Stimulated activated CD8-positive, alpha-beta memory T cell treated with anti-CD3 and anti-CD28 coated beads, Interleukin-4, amount 100 ng/mL, for 4 hours (primary cell): Measurements from ENCODE around the gene DIS3L.
"Not testable (repeated sequence)": the region's sequence is repeated elsewhere in the genome, so short reads cannot be mapped to it uniquely, and the experiment has no call there.

Experiments used
- DNase-seq, 2 donors: peaks; one replicate each; pipeline ENCODE4 v3.0.0-alpha.2; 2020; ENCODE audit warnings: low read depth in 2 of 2, low spot score in 1 of 2

The DIS3L gene

GRCh38 chr15:66309828-66310227 lies 16.5 kb downstream of the DIS3L start:
- no peak for DNase-seq

GRCh38 chr15:66310786-66311185 lies 17.4 kb downstream of the DIS3L start:
- DNase-seq = no peak

GRCh38 chr15:66312144-66312543 lies 18.8 kb downstream of the DIS3L start:
- no peak for DNase-seq

GRCh38 chr15:66323312-66323928 lies 30.1 kb downstream of the DIS3L start:
- DNase-seq = no peak

- no peak for DNase-seq
Measured at GRCh38 chr15:66326051-66326450, 32.7 kb downstream of the DIS3L start.

GRCh38 chr15:66327736-66328135 lies 34.4 kb downstream of the DIS3L start:
- no peak for DNase-seq

GRCh38 chr15:66328771-66329170 lies 35.4 kb downstream of the DIS3L start:
- DNase-seq = no peak

- not testable (repeated sequence) for DNase-seq
Measured at GRCh38 chr15:66348530-66348929, 55.2 kb downstream of the DIS3L start.

GRCh38 chr15:66356077-66356358 lies 62.6 kb downstream of the DIS3L start:
- DNase-seq = no peak

GRCh38 chr15:66356359-66357236 lies 63.2 kb downstream of the DIS3L start, which contains the start of gene TIPIN:
TIPIN (minus strand) TSS chr15:66356685; CDS start chr15:66352947, 3,738 bp downstream.
- peak; percentile 91 to 92 for DNase-seq

- no peak for DNase-seq
Measured at GRCh38 chr15:66359740-66360139, 66.4 kb downstream of the DIS3L start.

- not testable (repeated sequence) for DNase-seq
Measured at GRCh38 chr15:66361745-66362460, 68.5 kb downstream of the DIS3L start.

- DNase-seq = no peak
Measured at GRCh38 chr15:66362776-66363175, 69.4 kb downstream of the DIS3L start.

GRCh38 chr15:66364944-66365528 lies 71.7 kb downstream of the DIS3L start:
- no peak for DNase-seq

- no peak for DNase-seq
Measured at GRCh38 chr15:66369773-66370651, 76.6 kb downstream of the DIS3L start.

- no peak for DNase-seq
Measured at GRCh38 chr15:66374179-66374578, 80.8 kb downstream of the DIS3L start.

GRCh38 chr15:66378814-66379430 lies 85.6 kb downstream of the DIS3L start:
- no peak for DNase-seq

GRCh38 chr15:66381376-66381775 lies 88.0 kb downstream of the DIS3L start:
- DNase-seq = not testable (repeated sequence)
